ENCODE results near the gene ZNF428.
A peak's percentile ranks its signal among the peaks of the same experiment; 100 is the strongest.
"Not testable (repeated sequence)": the region's sequence is repeated elsewhere in the genome, so short reads cannot be mapped to it uniquely, and the experiment has no call there.

Gene ZNF428

DNA sequence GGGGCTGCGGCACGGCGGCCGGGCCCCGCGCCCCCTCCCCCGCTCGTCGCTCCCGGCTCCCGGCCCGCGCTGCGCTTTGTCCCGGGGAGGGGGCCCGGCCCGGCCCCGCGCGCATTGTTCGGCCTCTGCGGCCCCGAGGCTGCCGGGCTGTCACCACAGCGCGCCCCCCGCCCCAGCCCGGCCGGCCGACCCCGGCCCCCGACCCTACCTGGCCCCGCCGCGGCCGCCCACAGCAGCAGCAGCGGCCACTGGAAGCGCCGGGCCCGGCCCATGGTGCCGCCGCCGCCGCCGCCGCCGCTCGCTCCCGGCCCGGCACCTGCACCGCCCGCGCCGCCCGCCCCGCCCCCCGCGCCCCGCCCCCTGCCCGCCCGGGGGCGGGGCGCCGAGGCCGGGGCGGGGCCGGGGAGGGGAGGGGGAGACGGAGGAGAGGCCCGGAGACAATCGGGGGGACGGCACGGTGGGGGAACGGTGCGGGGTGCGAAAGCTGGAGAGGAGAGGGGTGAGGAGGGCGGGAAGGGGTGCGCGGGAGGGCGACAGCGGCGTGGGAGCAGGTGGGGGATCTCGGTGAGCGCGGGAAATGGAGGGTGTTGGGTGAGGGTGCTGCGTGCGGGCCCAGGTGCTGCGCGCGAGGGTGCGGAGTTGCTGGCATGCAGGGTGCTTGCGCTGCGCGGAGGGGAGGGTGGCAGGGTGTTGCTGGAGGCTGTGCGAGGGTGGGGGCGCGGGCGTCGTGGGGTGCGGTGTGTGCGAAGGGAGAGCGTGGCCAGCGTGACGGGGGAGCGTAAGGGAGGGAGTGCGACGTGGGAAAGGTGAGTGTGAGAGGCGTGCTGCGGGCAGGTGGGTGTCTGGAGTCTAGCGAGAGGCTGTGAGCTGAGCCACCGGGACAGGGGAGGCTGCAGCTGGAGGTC is 20.3 kb upstream of the ZNF428 start, which contains the start of gene CADM4:
TSS of gene CADM4 (minus strand) at position 332 of the 905 bp plus-strand sequence. CDS start at position 272, 60 bp downstream.
- DNase-seq = peak in 1 of 2 experiments; percentile 32

- no peak for DNase-seq
Observed at GRCh38 chr19:43638995-43639518, 19.6 kb upstream of the ZNF428 start.

DNA sequence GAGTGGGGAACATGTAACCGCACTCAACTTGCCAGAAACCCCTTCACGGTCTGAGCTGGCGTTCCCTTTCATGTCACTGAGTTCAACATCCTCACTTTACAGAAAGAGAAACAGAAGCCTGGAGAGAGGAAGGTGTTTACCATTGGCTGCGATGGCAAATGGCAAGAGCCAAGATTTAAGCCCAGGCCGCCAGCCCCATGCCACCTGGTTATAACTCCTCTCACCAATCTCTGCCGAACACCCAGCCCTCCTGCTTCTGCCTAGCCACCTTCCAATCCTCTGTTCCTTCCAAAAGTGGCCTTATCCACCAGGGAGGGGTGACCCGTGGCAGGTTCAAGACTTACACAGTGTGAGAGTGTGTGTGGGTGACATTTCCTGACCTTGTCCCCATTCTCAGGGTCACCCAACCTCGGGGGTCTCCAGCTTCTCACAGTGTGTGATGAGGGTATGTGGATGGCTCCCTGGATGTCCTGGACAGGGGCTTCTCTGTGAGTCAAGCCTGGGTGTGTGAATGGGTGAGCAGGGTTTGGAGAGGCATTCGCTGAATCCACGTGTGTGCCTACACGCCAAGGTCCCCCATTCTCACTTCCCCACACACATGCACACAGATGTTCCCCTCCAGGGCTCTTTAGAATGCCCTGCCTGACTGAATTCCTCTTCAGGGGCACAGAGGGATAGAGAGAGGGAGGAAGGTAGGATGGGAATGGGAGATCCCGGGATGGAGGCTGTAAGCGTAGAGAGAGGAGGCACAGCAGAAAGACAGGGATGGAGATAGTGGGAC is 19.0 kb upstream of the ZNF428 start:
- DNase-seq = no peak

DNA sequence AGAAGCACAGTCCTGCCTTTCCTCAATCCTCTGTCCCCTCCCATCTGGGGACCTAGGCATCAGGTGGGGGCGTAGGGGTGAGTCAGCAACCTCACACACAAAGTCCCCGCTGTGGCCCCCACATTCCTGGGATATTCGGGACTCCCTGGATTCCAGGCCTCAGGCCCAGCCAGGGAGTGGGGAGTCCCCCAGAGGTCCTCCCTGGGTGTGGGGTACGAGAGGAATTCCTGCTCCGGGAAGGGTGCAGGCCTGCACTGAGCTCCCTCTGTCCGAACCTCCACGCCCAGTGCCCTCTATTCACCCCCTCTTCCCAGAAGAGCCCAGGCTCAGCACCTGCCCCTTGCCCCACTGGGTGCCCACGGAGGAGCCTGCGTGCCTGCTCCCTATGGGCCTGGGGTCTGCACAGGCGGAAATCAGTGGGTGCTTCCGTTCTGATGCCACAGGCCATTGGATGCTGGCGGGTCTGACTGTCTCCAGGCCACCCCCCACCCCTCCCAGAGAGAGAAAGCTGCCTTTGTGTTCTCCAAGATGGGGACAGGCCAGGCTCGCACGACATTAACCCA is 16.8 kb upstream of the ZNF428 start:
- DNase-seq = no peak

DNA sequence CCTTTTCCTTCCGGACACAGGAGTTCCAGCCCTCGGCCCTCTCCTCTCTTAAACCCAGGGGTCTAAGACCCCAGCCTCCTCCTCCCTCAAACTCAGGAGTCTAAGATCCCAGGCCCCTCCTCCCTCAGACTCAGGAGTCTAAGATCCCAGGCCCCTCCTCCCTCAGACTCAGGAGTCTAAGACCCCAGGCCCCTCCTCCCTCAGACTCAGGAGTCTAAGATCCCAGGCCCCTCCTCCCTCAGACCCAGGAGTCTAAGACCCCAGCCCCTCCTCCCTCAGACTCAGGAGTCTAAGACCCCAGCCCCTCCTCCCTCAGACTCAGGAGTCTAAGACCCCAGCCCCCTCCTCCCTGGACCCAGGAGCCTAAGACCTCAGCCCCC is 16.1 kb upstream of the ZNF428 start:
- not testable (repeated sequence) for DNase-seq

DNA sequence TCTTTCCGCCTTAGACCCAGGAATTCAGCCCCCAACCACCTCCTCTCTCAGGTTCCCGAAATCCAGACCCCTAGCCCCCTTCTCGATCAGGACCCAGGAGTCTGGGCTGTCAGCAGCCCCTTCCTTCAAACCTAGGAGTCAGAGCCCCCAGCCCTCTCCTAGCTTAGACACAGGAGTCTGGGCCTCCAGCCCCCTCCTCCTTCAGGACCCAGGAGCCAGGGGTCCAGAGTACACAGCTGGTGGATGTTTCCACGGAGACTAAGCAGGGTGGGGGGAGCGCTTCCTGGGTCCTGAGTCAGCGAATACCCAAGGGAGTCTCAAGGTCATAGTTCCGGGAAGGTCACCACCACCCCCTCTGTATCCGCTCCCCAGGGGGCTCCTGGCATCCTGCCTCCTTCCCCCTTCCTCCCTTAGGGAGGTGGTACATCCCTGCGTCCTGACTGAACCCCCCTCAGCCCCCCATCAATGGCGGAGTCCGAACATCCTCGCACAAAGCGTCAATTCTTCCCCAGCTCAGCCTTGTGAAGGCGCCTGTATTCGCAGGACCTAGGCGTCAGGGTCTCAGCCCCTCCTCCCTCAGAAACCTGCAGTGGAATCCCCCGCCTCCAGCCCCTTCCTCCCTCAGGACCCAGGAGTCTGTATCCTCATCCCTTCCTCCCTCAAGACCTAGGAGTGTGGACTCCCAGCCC is 15.6 kb upstream of the ZNF428 start:
- no peak for DNase-seq

- no peak for DNase-seq
Observed at GRCh38 chr19:43634506-43634871, 15.1 kb upstream of the ZNF428 start.

- DNase-seq = no peak
Observed at GRCh38 chr19:43634068-43634467, 14.6 kb upstream of the ZNF428 start.

DNA sequence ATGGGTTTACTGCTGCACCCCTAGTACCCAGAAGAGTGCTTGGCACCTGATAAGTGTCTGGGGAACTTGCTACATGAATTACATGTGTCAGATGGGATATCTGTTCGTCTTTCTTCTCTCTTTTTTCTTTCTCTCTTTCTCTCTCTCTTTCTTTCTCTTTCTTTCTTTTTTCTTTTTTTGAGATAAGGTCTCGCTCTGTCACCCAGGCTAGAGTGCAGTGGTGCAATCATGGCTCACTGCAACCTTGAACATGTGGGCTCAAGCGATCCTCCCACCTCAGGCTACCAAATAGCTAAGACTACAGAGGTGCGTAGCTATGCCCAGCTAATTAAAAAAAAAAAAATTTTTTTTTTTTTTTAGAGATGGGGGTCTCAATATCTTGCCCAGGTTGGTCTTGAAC is 14.1 kb upstream of the ZNF428 start:
- no peak for DNase-seq

GRCh38 chr19:43631491-43631890 is 12.1 kb upstream of the ZNF428 start:
- DNase-seq = no peak

DNA sequence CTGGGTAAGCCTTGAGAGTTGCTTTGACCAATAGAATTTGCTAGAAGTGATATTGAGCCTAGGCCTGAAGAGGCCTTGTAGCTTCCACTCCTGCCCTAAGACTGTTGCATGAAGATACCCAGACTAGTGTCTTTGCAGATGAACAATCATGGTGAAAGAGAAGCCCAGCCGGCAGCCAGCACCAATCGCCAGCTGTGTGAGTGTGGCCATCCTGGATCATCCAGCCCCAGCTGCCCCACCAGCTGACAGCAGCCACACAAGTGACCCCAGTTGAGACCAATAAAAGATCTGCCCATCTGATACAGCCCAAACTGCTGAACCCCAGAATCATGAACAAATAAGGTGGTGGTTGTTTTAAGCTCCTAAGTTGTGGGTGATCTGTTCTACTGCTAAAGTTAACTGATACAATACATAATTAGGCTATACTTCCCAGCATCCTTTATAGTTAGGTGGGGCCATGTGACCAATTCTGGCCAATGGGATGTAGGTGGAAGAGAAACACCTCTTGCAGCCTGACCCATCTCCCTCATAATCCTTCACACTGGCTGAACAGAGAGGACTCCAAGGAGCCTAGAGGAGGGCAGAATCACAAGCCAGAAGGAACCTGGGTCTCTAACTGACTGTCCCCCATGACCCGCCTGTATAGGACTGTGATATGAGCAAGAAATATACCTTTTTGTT is 9.4 kb upstream of the ZNF428 start:
- DNase-seq = no peak

DNA sequence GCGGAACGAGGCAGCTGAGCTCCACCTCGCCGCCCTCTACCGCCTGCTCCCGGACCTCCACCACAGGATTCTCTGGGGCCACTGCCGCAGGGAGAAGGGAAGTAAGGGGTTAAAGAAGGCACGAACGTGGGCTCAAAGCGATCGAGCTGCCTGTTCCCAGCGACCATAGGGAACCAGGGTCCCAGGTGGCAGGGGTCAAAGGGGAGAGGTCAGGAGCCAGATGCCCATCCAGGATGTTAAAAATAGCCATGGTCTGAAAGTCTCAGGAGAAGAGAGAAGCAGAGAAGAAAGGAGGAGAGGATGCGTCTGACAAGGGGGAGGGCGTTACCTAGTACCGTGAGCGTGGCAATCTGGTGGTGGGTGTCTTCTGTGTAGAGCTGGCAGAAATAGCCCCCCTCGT is 7.4 kb upstream of the ZNF428 start:
- no peak for DNase-seq

DNA sequence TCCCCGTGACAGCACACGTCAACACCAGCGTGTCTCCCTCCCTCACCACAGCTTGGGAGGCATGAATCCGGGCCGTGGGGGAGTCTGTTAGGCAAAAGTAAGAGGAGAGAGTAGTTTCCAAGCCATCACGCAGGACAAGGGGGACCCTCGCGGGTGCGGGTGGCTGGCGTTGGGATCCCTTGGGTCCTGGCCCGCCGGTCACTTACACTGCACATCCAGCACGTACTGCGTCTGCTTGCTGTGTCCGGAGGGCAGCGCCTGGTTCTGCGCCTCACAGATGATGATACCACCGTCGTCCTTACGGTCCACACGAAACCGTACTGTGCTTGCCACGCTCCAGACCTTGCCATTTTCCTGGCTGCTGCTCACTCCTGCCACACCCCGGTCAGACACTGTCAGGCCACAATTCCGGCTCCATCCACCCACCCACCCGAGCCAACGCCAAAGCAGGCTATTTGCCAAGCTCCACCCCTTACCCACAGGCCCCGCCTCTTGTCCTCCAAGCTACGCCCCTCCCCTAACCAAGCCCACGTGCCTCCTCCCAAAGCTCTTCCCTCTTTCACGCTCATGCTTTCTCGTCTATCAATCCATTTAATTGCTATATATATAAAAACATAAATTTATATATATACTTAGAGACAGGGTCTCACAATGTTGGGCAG is 6.6 kb upstream of the ZNF428 start:
- no peak for DNase-seq

GRCh38 chr19:43624933-43625332 is 5.5 kb upstream of the ZNF428 start:
- DNase-seq = no peak

GRCh38 chr19:43623889-43624670 is 4.7 kb upstream of the ZNF428 start:
- no peak for DNase-seq

- DNase-seq = no peak
Observed at GRCh38 chr19:43622956-43623355, 3.5 kb upstream of the ZNF428 start.

DNA sequence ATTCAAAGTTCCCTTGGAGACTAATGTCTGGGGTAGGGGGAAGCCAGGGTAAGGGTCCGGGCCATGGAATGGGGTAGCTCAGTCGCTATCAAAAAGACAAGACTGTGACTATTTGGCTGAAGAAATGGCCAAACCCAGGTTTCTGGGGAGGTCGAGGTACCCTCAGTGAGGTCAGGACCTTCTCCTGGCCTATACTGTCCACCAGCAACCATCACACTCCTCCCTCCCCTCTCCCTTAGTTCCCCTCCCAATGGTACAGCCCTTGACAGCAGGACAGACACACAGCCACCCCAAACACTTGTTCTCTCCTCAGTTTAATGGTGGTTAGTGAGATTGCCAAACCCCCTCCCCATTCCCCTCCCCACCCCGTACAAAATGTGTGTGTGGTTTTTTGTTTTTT is 2.6 kb upstream of the ZNF428 start:
- DNase-seq = no peak

DNA sequence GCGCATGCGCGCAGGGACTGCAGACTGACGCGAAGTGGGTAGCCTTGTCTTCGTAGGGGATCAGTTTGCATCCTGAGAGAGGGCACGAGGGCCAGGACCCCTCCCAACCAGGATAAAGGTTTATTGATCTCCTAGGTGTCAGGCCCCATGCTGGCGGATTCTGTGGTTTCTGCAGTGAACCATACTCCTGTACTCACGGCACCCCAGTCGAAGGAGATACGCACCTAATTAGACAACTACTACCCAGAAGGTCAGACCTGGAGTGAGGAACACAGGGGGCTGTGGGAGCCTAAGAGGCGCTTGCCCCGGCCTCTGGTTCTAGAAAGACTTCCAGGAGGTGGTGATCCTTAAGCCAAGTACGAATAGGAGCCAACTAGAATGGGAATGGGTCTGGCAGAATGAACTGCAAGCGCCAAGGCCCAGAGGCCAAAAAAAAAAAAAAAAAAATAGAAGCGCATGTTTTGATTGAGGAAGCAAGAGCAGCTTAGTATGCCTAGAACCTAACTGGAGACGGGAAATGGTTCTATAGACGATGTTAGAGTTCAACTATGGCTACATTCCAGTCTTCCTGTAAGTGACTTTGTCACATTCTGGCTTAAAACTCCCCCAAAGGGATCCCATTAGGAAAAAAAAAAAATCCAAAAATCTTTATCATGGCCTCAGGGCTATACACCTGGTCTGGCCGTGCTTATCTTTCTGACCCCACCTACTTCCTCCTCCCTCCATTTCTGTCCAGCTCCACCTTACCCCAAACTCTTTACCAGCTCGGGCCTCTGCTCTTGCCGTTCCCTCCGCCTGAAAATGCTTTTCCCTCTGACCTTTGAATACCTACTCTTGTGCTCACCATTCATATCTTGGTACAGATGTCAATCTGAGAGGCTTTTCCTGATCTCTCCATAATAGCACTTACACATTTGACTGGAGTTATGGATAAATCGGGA is 902 bp upstream of the ZNF428 start:
- no peak for DNase-seq

- peak; percentile 77 to 86 for DNase-seq
Observed at GRCh38 chr19:43618921-43619261, 538 bp downstream of the ZNF428 start.

- DNase-seq = no peak
Observed at GRCh38 chr19:43616954-43617353, 2.5 kb downstream of the ZNF428 start.
